Duodenal mucosa (tissue), 2 donors: ENCODE results near the gene MYO16.

Experiments used
- H3K27ac ChIP-seq: one replicate; pipeline ENCODE4 v1.7.0; 2013; ENCODE audit warnings: low read depth, low read length
- H3K27me3 ChIP-seq, 2 donors: one replicate each; pipeline ENCODE4 v1.7.0; 2013; ENCODE audit warnings: low read length in 2 of 2, control low read depth in 1 of 2; ENCODE audit not compliant: insufficient read depth in 2 of 2, control insufficient read depth in 1 of 2
- H3K36me3 ChIP-seq, 2 donors: one replicate each; pipeline ENCODE4 v1.7.0; 2013; ENCODE audit warnings: low read length in 2 of 2, control low read depth in 1 of 2; ENCODE audit not compliant: insufficient read depth in 2 of 2, control insufficient read depth in 1 of 2
- H3K4me1 ChIP-seq, 2 donors: one replicate each; pipeline ENCODE4 v1.7.0; 2013; ENCODE audit warnings: low read length in 2 of 2, control low read depth in 1 of 2; ENCODE audit not compliant: insufficient read depth in 2 of 2, control insufficient read depth in 1 of 2
- H3K4me3 ChIP-seq, 2 donors: one replicate each; pipeline ENCODE4 v1.7.0; 2013; ENCODE audit warnings: low read length in 2 of 2, low read depth in 1 of 2
- H3K9ac ChIP-seq, 2 donors: one replicate each; pipeline ENCODE4 v1.7.0; 2013; ENCODE audit warnings: low read length in 2 of 2, low read depth in 1 of 2
- H3K9me3 ChIP-seq, 2 donors: one replicate each; pipeline ENCODE4 v1.7.0; 2013; ENCODE audit warnings: low read length in 2 of 2, control low read depth in 1 of 2; ENCODE audit not compliant: control insufficient read depth in 1 of 2

MYO16 gene

DNA sequence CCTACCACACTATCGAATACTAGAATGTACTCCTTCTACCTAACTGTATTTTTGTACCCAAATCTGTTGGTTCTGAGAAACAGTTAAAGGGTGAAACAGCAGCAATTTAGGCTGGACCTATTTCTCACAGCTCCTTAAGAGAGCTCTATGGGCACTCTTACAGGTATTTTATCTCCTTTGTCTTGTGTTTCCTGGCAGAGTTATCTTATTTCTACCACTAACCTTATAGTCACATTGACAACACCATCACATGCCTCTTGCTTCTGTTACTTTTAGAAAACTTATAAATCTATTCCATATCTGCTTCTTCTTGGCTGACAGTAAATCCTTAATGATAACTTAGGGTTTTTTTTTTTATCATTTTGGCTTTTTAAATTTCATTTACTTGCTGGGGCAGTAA, 130.7 kb downstream of the MYO16 start:
- Histone ChIP-seq H3K9ac (no peak overlapping the region), H3K27ac (no peak overlapping the region), H3K9me3 (no peaks in the 10 kb centered on the region), H3K36me3 (no peaks in the 10 kb centered on the region), H3K4me1 (no peaks in the 10 kb centered on the region), H3K27me3 (no peaks in the 10 kb centered on the region), H3K4me3 (no peak overlapping the region)

DNA sequence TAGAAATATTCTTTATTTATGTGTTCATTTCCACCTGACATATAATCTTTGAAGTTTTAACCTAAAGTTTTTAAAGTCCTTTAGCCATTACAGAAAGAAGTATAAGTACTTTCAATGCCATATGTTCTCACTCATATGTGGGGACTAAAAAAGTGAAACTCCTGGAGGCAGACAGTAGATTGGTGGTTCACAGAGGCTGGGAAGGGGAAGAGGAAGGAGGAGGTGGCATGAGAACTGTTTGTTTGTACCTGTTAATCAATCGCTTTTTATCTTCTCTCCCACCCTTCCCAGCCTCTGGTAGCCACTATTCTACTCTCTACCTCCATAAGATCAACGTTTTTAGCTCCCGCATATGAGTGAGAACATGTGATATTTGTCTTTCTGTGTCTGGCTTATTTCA, 131.1 kb downstream of the MYO16 start:
- Histone ChIP-seq H3K27me3 (no peaks in the 10 kb centered on the region), H3K9me3 (no peaks in the 10 kb centered on the region), H3K4me1 (no peaks in the 10 kb centered on the region), H3K4me3 (no peak overlapping the region), H3K36me3 (no peaks in the 10 kb centered on the region), H3K27ac (no peak overlapping the region), H3K9ac (no peak overlapping the region)

DNA sequence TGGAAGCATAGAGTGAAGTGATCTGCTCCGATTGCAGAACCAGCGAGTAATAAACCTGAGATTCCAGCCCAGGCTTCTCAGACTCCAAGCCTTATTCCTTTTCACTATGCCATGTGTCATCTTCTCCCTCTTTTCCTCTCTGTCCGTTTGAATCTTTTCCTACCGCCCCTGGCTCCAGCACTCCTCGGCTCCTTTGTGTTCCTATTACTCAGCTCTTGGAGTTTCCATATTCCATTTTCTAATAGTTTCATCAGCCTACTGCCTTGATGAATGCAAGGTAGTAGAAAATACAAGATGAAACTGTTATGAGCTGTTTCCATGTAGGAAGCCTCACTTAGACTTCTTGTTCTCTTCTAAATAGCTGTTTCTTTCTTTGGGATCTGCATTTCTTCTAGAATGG, 138.6 kb downstream of the MYO16 start:
- H3K4me3 ChIP-seq: no peak overlapping the region
- no peaks in the 10 kb centered on the region for H3K36me3 ChIP-seq
- no peaks in the 10 kb centered on the region for H3K9me3 ChIP-seq

DNA sequence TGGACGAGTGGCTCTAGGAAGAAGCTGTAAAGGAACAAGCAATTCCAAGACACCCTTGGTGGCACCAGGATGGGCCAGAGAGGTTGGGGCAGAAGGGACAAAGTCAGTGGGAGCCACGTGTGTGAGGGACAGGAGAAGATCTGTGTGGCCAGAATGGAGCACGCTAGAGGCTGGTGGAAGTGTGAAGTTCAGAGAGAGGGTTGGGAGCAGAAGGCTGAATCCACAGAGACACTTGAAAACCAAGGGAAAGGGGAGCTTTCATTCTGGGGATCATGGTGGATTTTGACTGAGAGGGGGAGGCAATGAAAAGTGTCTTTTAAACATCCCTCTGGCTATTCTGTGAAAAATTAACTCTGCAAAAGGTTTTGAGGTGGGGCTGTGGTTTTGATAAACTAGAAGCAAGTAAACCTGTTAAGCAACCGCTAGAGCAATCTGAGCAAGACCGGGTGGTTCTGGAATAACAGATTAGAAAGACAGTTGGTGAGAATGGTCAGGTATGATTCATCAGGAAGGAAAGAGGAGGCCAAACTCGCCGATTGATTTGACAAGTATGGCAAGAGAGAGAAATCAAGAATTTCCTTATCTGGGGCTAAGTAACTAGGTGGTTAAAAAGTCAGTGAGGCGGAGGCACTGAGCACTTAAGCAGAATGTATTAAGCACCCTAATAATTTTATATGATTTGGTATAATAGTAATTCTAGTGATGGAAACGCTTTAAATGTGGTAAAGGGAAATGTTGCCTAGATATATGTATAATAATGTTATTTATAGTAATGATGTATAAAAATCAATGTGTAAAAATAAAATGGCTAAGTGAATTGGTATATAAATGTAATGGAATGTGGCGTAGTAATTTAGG, 140.0 kb downstream of the MYO16 start:
- Histone ChIP-seq H3K36me3 (no peaks in the 10 kb centered on the region), H3K27ac (no peak overlapping the region), H3K9me3 (no peaks in the 10 kb centered on the region), H3K9ac (no peak overlapping the region), H3K27me3 (no peaks in the 10 kb centered on the region), H3K4me1 (no peaks in the 10 kb centered on the region), H3K4me3 (no peak overlapping the region)

More for the DNA sequence above, 138.6 kb downstream of the MYO16 start:
- no peaks in the 10 kb centered on the region for H3K4me1 ChIP-seq
- H3K27me3 ChIP-seq: no peaks in the 10 kb centered on the region
- H3K9ac ChIP-seq: no peak overlapping the region
- no peak overlapping the region for H3K27ac ChIP-seq

DNA sequence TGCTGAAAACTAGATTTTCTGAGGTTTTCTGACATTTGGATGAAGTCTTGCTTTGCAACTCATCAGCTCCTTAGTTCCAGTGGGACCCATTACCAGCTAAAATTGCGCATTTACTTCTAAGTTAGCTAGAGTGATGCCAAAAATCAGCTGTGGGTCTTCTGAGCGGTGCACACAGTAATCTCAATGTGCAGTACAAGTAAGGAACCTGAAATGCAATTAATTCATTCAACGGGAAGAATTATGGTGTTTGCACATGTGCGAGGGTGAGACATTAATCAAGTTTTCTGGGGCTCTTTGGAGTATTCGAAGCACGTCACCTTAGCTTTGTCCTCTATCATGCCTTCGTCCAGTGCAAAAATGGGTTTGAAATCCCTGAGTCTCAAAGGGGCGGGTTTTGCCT, 146.2 kb downstream of the MYO16 start:
- no peaks in the 10 kb centered on the region for H3K27me3 ChIP-seq
- H3K9me3 ChIP-seq: no peaks in the 10 kb centered on the region
- no peaks in the 10 kb centered on the region for H3K4me1 ChIP-seq
- H3K4me3 ChIP-seq: no peak overlapping the region
- no peak overlapping the region for H3K9ac ChIP-seq
- no peaks in the 10 kb centered on the region for H3K36me3 ChIP-seq
- H3K27ac ChIP-seq: no peak overlapping the region

DNA sequence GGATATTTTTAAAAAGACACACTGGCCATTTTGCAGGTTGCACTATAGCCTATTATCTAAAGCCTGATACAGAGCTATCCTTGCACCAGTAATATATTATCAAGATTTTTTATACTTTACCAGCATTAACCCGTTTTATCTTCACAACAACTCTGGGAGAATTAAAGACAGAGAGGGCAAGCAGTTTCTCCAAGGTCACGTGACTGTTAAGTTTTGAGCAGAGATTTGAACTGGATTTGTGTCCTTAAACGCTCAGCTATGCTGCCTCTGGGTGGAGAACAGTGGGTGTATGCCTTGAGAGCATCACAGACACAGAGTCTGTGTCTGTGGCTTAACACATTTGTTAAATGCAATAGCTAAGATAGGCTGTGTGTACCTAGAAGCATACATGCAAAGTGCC, 147.2 kb downstream of the MYO16 start:
- Histone ChIP-seq H3K4me3 (no peak overlapping the region), H3K9ac (no peak overlapping the region), H3K4me1 (no peaks in the 10 kb centered on the region), H3K27me3 (no peaks in the 10 kb centered on the region), H3K27ac (no peak overlapping the region), H3K36me3 (no peaks in the 10 kb centered on the region), H3K9me3 (no peaks in the 10 kb centered on the region)

DNA sequence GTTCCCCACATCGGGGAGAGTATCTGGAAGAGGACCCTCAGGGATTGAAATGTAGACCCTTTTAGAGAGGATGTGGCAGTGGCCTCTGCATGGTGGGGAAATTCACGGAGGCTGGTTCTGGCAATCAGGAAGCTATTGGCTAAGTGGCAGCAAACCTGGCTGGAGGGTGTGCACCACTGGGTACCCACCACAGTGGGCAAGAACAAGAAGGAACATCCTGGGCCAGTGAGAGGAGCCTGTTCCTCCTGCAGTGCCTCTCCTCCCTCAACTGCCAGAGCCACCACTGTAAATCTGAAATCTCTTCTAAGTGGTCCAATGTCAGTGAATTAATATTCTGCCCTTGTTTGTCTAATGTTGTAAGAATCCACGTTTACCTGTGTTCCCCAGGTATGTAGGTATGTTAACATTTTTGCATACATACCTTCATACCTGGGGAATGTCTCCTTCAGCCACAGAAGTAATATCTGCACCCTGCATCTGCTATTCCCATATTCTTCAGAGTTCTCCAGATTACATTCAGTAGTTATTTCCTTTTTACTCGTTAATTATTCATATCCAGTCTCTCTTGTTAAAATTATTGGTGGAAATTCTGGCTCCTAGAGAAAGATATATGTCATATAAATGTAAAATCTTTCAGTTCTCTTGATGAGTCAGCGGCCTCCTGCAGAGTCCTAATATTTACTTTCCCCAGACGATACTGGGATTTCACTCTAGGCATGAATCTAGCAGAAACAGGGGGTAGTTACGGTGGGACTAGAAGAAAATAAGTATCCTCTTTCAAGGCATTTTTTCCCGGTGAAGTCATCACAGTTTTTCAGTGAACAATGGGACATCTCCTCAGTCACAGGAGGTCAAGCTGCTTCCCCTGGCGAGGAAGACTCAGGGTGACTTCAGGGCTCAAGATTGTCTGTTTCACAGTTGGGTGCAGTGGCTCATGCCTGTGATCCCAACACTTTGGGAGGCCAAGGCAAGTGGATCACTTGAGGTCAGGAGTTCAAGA, 148.3 kb downstream of the MYO16 start:
- Histone ChIP-seq H3K27ac (no peak overlapping the region), H3K4me1 (no peaks in the 10 kb centered on the region), H3K36me3 (no peaks in the 10 kb centered on the region), H3K9ac (no peak overlapping the region), H3K9me3 (no peaks in the 10 kb centered on the region), H3K4me3 (no peak overlapping the region), H3K27me3 (no peaks in the 10 kb centered on the region)

DNA sequence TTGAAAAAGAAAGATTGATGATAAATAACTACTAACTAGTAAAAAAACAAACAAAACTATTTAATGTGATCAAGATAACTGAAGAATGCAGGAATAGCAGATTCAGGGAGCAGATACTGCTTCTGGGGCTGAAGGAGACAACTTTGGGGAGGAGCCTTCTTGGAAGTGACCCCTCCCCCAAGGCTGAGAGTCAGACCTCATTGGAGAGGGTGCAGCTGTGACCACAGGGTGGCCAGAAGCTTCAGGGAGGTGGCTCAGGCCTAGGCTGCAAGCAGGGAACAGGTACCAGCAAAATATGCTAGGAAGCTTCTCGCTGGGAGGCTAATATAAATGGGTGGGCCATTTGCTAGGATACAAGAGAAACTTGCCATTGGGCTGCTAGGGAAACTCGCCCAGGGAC, 149.9 kb downstream of the MYO16 start:
- no peaks in the 10 kb centered on the region for H3K36me3 ChIP-seq
- no peak overlapping the region for H3K27ac ChIP-seq
- no peak overlapping the region for H3K9ac ChIP-seq
- H3K9me3 ChIP-seq: no peaks in the 10 kb centered on the region
- no peak overlapping the region for H3K4me3 ChIP-seq
- no peaks in the 10 kb centered on the region for H3K4me1 ChIP-seq
- H3K27me3 ChIP-seq: no peaks in the 10 kb centered on the region

DNA sequence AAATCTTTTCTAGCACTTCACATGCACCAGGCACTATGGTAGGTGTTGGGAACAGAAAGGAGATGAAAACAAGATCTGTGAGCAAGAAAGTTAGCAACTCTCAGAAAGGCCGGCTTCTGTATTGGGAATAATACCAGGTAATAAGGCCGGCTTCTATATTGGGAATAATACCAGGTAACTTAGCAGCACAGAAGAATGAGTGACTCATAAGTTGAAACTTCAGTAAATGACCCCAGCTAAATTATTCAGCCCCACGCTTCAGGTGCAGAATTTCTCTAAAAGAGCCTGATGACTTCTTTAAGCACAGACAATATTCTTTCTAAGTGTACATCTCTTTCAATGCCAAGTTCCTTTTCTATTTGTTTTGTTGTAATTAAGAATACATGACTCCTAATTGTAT, 151.3 kb downstream of the MYO16 start:
- Histone ChIP-seq H3K4me1 (no peaks in the 10 kb centered on the region), H3K27me3 (no peaks in the 10 kb centered on the region), H3K27ac (no peak overlapping the region), H3K4me3 (no peak overlapping the region), H3K9ac (no peak overlapping the region), H3K36me3 (no peaks in the 10 kb centered on the region), H3K9me3 (no peaks in the 10 kb centered on the region)

DNA sequence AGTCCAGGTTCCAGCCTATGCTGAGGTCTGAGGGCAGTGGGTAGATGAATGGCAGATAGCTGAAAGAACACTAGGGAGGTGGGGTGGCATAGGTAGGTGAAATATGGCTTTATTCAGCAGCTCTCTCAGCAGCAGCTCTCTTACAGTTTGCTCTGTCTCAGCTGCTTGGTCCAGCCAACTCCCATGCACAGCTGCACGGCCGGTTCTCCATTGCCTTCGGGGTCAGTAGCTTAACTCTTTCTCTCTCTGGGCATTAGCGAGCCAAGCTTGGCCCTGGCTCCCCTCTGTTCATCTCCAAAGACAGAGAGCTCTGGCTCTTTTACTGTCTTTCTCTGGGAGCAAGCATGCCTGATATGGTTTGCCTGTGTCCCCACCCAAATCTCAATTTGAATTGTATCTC, 151.9 kb downstream of the MYO16 start:
- H3K27me3 ChIP-seq: no peaks in the 10 kb centered on the region
- no peaks in the 10 kb centered on the region for H3K9me3 ChIP-seq
- no peak overlapping the region for H3K27ac ChIP-seq
- H3K36me3 ChIP-seq: no peaks in the 10 kb centered on the region
- no peaks in the 10 kb centered on the region for H3K4me1 ChIP-seq
- no peak overlapping the region for H3K9ac ChIP-seq
- H3K4me3 ChIP-seq: no peak overlapping the region
